HL-60 (cell line): Measurements from ENCODE around the gene SNAPIN.

Experiments used
- DNase-seq, 2 experiments: peaks; one replicate each; pipeline ENCODE4 v3.0.0-alpha.2; 2010 to 2020; ENCODE audit warnings: low read depth in 1 of 2, low spot score in 1 of 2
- H3K27ac ChIP-seq: fragments of 250-450 bp; sonication (Bioruptor Pico); replicated peaks from 2 replicates; pipeline ENCODE4 v1.5.1; 2020; ENCODE audit warnings: mild to moderate bottlenecking, moderate library complexity
- H3K27me3 ChIP-seq: fragments of 250-450 bp; sonication (Bioruptor Pico); 2 replicates; pipeline ENCODE4 v1.5.1; 2021; ENCODE audit warnings: mild to moderate bottlenecking, moderate library complexity; ENCODE audit not compliant: insufficient read depth, poor library complexity, severe bottlenecking
- H3K4me3 ChIP-seq: replicated peaks from 2 replicates; pipeline ENCODE4 v1.5.1; 2011; ENCODE audit warnings: mild to moderate bottlenecking, control low read depth, low read length; ENCODE audit not compliant: insufficient read depth
- CTCF ChIP-seq: IDR thresholded peaks from one replicate; pipeline ENCODE4 v1.5.1; 2011; ENCODE audit warnings: low read length, control low read depth, inconsistent platforms; ENCODE audit not compliant: insufficient read depth
- GABPA ChIP-seq: IDR thresholded peaks from 2 replicates; pipeline ENCODE4 v1.6.1; 2012; ENCODE audit warnings: low read depth
- POLR2AphosphoS5 ChIP-seq: IDR thresholded peaks from 2 replicates; pipeline ENCODE4 v1.6.1; 2012; ENCODE audit warnings: low read depth
- REST ChIP-seq: IDR thresholded peaks from 2 replicates; pipeline ENCODE4 v1.6.1; 2012; ENCODE audit warnings: low read depth; ENCODE audit not compliant: insufficient replicate concordance
- SPI1 ChIP-seq: IDR thresholded peaks from 2 replicates; pipeline ENCODE4 v1.6.1; 2012; ENCODE audit warnings: low read depth, mild to moderate bottlenecking, borderline replicate concordance

Gene SNAPIN

GRCh38 chr1:153610334-153610733 lies 48.2 kb upstream of the SNAPIN start:
- no peak overlapping the region for H3K4me3 ChIP-seq
- no peak overlapping the region for H3K27ac ChIP-seq
- H3K27me3 ChIP-seq: no peaks in the 10 kb centered on the region
- DNase-seq: no peak
- no peak for TF ChIP-seq SPI1
- TF ChIP-seq GABPA: no peak
- TF ChIP-seq POLR2AphosphoS5: no peak
- TF ChIP-seq REST: no peak
- TF ChIP-seq CTCF: no peak

GRCh38 chr1:153610811-153611301 lies 47.6 kb upstream of the SNAPIN start:
- no peak overlapping the region for H3K4me3 ChIP-seq
- no peak overlapping the region for H3K27ac ChIP-seq
- TF ChIP-seq GABPA: no peak
- TF ChIP-seq POLR2AphosphoS5: no peak
- TF ChIP-seq SPI1: no peak
- no peak for TF ChIP-seq CTCF
- TF ChIP-seq REST: no peak
- H3K27me3 ChIP-seq: no peaks in the 10 kb centered on the region
- no peak for DNase-seq

GRCh38 chr1:153611356-153611755 lies 47.1 kb upstream of the SNAPIN start:
- H3K27ac ChIP-seq: no peak overlapping the region

More at GRCh38 chr1:153611356-153611755, 47.1 kb upstream of the SNAPIN start:
- no peaks in the 10 kb centered on the region for H3K27me3 ChIP-seq
- no peak for DNase-seq
- H3K4me3 ChIP-seq: no peak overlapping the region
- TF ChIP-seq GABPA (no peak), CTCF (no peak), REST (no peak), SPI1 (no peak)
